Measurements from ENCODE around the gene LRATD1. TPM values are rescaled to one million over a fixed set of nuclear protein-coding genes. Genes with fewer than 3 reads are reported as not detected.

Gene LRATD1
- total and polyA plus RNA-seq, 2 experiments from 2014 or later: 42.1 to 49.9 TPM

GRCh38 chr2:14615121-14615520 lies 17.4 kb upstream of the LRATD1 start:
- H4K20me1 ChIP-seq (ENCODE audit: insufficient read depth, poor library complexity, severe bottlenecking): no peaks in the 10 kb centered on the region
- no peaks in the 10 kb centered on the region for H3K36me3 ChIP-seq (replicated peaks; ENCODE audit: insufficient read depth, low read depth)
- TF ChIP-seq, protein P1, sequence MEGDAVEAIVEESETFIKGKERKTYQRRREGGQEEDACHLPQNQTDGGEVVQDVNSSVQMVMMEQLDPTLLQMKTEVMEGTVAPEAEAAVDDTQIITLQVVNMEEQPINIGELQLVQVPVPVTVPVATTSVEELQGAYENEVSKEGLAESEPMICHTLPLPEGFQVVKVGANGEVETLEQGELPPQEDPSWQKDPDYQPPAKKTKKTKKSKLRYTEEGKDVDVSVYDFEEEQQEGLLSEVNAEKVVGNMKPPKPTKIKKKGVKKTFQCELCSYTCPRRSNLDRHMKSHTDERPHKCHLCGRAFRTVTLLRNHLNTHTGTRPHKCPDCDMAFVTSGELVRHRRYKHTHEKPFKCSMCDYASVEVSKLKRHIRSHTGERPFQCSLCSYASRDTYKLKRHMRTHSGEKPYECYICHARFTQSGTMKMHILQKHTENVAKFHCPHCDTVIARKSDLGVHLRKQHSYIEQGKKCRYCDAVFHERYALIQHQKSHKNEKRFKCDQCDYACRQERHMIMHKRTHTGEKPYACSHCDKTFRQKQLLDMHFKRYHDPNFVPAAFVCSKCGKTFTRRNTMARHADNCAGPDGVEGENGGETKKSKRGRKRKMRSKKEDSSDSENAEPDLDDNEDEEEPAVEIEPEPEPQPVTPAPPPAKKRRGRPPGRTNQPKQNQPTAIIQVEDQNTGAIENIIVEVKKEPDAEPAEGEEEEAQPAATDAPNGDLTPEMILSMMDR (IDR thresholded peaks at IDR 0.05; ENCODE audit: poor library complexity): no peak
- no peak for TF ChIP-seq EZH2 (IDR thresholded peaks at IDR 0.05; ENCODE audit: borderline replicate concordance)
- TF ChIP-seq EZH2phosphoT487 (IDR thresholded peaks at IDR 0.05; ENCODE audit: low read depth, severe bottlenecking, unreplicated experiment): no peak
- no peaks in the 10 kb centered on the region for H3K4me1 ChIP-seq (ENCODE audit: insufficient read depth)
- H3K27ac ChIP-seq: no peak overlapping the region
- H3K9me2 ChIP-seq (replicated peaks; ENCODE audit: insufficient read depth): no peaks in the 10 kb centered on the region
- no peaks in the 10 kb centered on the region for H3K79me2 ChIP-seq
- no peak overlapping the region for H3K4me3 ChIP-seq
- H3K9me3 ChIP-seq (ENCODE audit: low read depth): no peaks in the 10 kb centered on the region
- H2AFZ ChIP-seq: no peak overlapping the region
- no peak for DNase-seq (ENCODE audit: low spot score)
- H3K27me3 ChIP-seq: no peaks in the 10 kb centered on the region
- no peak overlapping the region for H3K4me2 ChIP-seq

DNA sequence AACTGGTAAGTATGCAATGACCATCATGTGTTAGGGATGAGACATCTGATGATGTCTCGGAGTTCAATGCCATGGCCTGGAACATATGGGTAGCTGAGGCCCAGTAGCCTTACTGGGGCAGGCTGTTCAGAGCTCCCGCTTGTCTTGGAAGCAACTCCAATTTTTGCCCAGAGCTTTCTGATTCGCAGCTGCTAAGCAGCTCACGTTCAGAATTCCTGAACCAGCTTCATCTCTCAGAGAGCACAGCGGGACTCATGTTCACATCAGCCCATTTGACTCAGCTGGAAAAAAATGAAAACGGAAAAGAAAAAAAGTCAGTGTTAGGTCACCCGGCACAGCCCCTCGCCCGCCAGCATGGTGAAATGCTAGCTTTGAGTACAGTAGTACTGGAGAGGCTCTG lies 16.8 kb upstream of the LRATD1 start:
- H3K36me3 ChIP-seq (replicated peaks; ENCODE audit: insufficient read depth, low read depth): no peaks in the 10 kb centered on the region
- H3K4me1 ChIP-seq (ENCODE audit: insufficient read depth): no peaks in the 10 kb centered on the region
- H3K79me2 ChIP-seq: no peaks in the 10 kb centered on the region
- H3K27me3 ChIP-seq: no peaks in the 10 kb centered on the region
- TF ChIP-seq EZH2 (IDR thresholded peaks at IDR 0.05; ENCODE audit: borderline replicate concordance): no peak
- TF ChIP-seq, protein P1 (IDR thresholded peaks at IDR 0.05; ENCODE audit: poor library complexity): no peak
- no peak for TF ChIP-seq EZH2phosphoT487 (IDR thresholded peaks at IDR 0.05; ENCODE audit: low read depth, severe bottlenecking, unreplicated experiment)
- no peak overlapping the region for H3K27ac ChIP-seq
- H2AFZ ChIP-seq: no peak overlapping the region
- H3K9me2 ChIP-seq (replicated peaks; ENCODE audit: insufficient read depth): no peaks in the 10 kb centered on the region
- WGBS (ENCODE audit: low lambda C conversion rate, missing lambda C conversion rate): 93% methylated on average over 9 of the region's 9 CpGs
- no peak for DNase-seq (ENCODE audit: low spot score)
- H3K4me2 ChIP-seq: no peak overlapping the region
- H4K20me1 ChIP-seq (ENCODE audit: insufficient read depth, poor library complexity, severe bottlenecking): no peaks in the 10 kb centered on the region
- no peaks in the 10 kb centered on the region for H3K9me3 ChIP-seq (ENCODE audit: low read depth)
- H3K4me3 ChIP-seq: no peak overlapping the region

- Histone ChIP-seq H3K9me3 (ENCODE audit: low read depth) (no peaks in the 10 kb centered on the region), H3K27me3 (no peaks in the 10 kb centered on the region), H3K4me1 (ENCODE audit: insufficient read depth) (no peaks in the 10 kb centered on the region), H4K20me1 (ENCODE audit: insufficient read depth, poor library complexity, severe bottlenecking) (no peaks in the 10 kb centered on the region), H3K36me3 (replicated peaks; ENCODE audit: insufficient read depth, low read depth) (no peaks in the 10 kb centered on the region), H3K4me3 (no peak overlapping the region), H3K4me2 (no peak overlapping the region), H3K27ac (no peak overlapping the region), H2AFZ (no peak overlapping the region), H3K9me2 (replicated peaks; ENCODE audit: insufficient read depth) (no peaks in the 10 kb centered on the region), H3K79me2 (no peaks in the 10 kb centered on the region)
- 64% methylated on average over 4 of the region's 4 CpGs for WGBS (ENCODE audit: low lambda C conversion rate, missing lambda C conversion rate)
- TF ChIP-seq, protein P1 (IDR thresholded peaks at IDR 0.05; ENCODE audit: poor library complexity): no peak
- TF ChIP-seq EZH2phosphoT487 (IDR thresholded peaks at IDR 0.05; ENCODE audit: low read depth, severe bottlenecking, unreplicated experiment) (no peak), EZH2 (IDR thresholded peaks at IDR 0.05; ENCODE audit: borderline replicate concordance) (no peak)
- no peak for DNase-seq (ENCODE audit: low spot score)
These were observed 16.2 kb upstream of the LRATD1 start for GRCh38 chr2:14616342-14616741.

- Histone ChIP-seq H3K27ac (no peak overlapping the region), H3K4me2 (no peak overlapping the region), H4K20me1 (ENCODE audit: insufficient read depth, poor library complexity, severe bottlenecking) (no peaks in the 10 kb centered on the region), H3K27me3 (no peaks in the 10 kb centered on the region), H3K79me2 (no peaks in the 10 kb centered on the region), H3K4me3 (no peak overlapping the region), H2AFZ (no peak overlapping the region), H3K36me3 (replicated peaks; ENCODE audit: insufficient read depth, low read depth) (no peaks in the 10 kb centered on the region), H3K4me1 (ENCODE audit: insufficient read depth) (no peaks in the 10 kb centered on the region), H3K9me2 (replicated peaks; ENCODE audit: insufficient read depth) (no peaks in the 10 kb centered on the region), H3K9me3 (ENCODE audit: low read depth) (no peaks in the 10 kb centered on the region)
- no peak for DNase-seq (ENCODE audit: low spot score)
- 93% methylated on average over 6 of the region's 6 CpGs for WGBS (ENCODE audit: low lambda C conversion rate, missing lambda C conversion rate)
- TF ChIP-seq EZH2phosphoT487 (IDR thresholded peaks at IDR 0.05; ENCODE audit: low read depth, severe bottlenecking, unreplicated experiment): no peak
- no peak for TF ChIP-seq EZH2 (IDR thresholded peaks at IDR 0.05; ENCODE audit: borderline replicate concordance)
- TF ChIP-seq, protein P1 (IDR thresholded peaks at IDR 0.05; ENCODE audit: poor library complexity): no peak
These were observed 15.6 kb upstream of the LRATD1 start for GRCh38 chr2:14616950-14617349.

Measured in hepatocyte (in vitro differentiated cells).